HG03457 (cell line): ENCODE measurements around the gene CREM.

ENCODE experiments used
- ATAC-seq: cut with Tn5 transposase; IDR thresholded peaks from one replicate; pipeline ENCODE4 v1.9.1; 2021; ENCODE audit warnings: moderate number of reproducible peaks; ENCODE audit not compliant: unreplicated experiment

The CREM gene

DNA sequence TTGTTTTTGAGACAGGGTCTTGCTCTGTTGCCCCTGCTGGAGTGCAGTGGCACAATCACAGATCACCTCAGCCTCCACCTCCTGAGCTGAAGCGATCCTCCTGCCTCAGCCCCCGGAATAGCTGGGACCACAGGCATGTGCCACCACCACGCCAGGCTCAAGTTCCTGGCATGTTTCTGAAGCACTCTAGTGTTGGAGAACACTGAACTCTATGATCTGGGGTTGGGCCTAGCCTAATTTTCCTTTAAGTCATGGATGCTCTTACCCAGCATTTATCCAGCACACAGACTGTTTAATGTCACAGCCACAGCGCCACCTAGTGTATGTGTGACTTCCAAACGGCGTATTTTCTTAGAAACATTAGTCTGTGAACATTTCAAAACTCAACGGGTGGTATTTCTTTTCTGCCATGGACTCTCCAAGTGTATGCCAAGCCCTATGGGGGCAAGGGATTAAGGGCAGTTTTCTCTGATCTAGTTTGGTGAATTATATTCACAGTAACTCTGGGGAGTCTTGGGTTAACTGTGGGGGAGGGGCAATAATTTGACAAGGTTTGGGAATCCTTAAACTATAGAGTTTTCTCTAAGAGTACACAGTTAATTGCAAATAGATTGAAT, 91.8 kb downstream of the CREM start:
- no peak for ATAC-seq

DNA sequence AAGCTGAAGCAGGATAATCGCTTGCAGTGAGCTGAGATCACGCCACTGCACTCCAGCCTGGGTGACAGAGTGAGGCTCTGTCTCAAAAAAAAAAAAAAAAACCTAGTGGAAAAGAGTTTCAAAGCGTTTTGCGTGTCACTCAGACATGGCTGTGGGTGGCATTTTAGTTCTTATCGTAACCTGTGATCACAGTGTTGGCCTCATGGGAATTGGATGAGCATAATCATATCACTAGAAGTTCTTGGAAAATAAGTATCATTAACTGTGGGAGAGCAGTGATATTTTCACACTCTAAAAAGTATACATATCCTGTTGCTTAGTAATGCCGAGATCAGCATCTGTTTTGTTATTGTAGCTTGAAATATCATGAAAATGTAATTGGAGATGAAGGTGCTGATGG, 92.6 kb downstream of the CREM start:
- ATAC-seq: no peak

DNA sequence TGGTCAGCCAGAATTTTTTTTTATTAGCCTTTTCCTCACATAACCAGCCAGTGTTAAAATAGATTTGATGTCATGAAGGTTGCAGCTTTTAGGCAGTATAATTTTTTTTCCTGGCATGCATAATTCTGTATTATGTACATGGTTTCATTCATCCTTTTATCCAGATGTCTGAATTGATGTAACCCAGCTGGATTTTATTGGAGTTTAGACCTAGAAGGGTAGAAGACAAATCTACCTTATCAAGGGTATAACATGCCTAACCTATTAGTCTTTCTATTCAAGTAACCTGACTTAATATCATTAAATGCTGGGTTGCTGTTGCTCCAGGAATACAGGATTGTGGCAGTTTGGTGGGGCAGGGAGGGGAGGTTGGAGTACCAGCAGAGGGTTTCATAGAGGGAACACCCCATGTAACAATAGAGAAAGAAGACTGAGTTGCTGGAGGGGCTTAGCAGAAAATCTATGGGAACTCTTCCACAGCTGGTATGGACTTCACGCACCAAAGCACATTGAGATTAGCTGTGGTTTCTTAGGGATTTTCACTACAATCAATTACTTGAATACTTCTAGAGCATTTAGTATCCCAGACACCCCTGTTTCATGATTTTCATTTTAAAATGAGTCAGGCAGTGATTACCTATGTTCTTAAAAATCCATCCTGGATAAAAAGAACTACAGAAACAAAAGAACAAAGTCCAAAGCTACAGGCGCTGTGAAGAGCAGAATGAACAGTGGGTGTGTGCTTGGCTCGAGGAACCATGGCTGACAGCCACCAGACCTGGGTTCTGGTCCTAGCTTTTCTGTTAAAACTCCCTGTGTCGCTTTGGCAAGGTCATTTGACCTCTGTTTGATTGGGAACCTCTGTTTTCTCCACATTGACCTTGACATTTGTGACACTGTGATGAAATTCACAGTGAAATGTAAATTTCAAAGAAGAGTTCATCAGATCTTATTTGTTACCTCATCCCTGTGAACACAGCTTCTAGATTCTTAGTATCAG, 93.5 kb downstream of the CREM start:
- no peak for ATAC-seq

DNA sequence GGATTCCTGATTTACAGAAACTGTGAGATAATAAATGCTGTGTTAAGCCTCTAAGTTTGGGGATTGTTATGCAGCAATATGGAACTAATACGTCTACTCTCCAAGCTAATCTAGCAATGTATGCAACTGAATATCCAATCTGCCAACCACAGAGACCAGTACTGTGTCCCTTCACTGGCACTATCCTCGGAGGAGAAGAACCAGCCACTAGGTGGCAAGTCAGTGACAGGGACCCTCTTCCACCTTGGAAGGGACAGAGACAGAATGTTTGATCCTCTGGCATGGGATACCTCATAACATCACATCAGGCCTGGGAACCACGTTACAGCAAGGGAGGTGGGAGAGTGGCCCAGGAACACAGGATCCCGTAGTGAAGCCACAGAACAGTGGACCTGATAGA, 96.4 kb downstream of the CREM start:
- no peak for ATAC-seq

DNA sequence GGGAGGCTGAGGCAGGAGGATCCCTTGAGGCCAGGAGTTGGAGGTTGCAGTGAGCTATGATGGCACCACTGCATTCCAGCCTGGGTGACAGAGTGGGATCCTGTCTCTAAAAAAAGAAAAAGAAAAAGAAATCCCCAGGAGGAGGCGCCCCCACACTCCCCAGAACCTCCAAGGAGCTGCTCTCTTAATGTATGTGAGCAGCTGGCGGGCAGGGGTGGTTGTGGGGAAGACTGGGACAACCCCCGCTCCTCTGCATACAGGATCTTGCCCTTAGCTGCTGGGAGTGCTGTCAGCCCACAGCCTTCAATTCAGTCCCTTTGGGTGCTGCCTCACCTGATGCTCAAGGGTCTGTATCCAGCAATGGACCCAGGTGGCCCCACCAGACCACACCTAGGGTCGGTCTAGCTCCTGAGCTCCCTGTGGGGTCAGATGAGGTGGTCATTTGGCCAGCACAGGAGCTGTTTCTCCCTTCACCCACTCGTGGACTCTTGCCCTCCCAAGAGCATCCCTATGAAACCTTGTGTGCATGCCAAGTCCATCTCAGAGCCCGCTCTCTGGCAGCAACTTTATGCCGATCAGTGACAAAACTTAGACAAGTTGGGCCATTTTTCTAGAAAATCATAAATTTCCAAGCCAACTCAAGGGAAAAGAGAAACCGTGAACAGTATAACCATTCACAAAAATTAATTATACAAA, 97.5 kb downstream of the CREM start:
- no peak for ATAC-seq

DNA sequence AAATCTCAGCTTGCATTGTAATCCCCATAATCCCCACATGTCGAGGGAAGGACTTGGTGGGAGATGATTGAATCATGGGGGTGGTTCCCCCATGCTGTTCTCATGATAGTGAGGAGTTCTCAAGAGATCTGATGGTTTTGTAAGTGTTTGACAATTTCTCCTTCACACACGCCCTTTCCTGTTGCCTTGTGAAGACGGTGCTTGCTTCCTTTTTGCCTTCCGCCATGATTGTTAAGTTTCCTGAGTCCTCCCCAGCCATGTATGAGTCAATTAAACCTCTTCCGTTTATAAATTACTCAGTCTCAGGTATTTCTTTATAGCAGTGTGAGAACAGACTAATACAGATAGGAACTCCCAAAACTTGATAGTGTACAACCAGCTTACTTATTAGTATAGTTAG, 98.6 kb downstream of the CREM start:
- no peak for ATAC-seq

DNA sequence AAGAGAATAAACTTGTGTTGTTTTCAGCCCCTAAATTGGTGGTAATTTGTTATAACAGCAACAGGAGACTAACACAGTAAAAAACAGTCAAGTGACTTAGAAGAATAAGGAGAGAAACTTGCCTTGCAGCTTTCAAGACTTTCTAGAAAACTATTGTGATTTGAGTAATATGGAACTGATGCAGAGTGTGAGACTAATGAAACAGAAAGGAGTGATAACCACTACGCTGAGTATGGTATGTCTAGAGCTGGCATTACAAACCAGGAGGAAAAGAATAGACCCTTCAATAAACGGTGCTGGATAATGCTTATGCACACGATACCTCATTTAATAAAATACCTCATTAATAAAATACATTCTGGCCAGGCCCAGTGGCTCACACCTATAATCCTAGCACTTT, 99.9 kb downstream of the CREM start:
- ATAC-seq: no peak

DNA sequence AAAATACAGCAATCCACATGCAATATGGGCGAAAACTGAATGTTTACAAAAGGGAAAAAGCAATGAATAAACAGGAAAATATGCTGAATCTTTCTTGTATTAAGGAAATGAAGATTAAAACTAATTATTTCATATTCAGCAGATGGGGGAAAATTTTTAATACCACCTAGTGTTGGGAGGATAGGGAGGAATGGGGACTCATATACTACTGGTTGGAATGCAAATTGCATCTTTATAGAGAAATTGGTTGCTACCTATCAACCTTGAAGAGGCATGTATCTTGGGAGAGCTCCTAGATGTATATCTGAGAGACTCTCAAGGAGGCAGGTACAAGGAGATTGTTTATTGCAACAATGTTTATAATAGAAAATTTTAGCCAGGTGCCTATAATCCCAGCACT, 101.4 kb downstream of the CREM start:
- no peak for ATAC-seq

DNA sequence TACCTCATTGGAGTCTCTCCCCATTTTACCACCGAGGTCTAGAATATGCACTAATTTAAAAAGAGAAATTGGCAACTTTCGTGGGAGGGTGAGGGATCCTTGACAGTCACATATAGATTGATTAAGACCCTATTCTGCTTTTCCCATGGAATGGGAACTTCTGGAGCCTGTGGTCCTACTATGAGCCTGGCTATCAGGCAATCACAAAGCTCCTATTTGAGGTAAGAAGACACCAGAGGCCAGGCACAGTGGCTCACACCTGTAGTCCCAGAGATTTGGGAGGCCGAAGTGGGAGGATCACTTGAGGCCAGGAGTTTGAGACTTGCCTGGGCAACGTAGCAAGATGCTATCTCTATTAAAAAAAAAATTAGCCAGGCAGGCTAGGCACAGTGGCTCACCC, 105.0 kb downstream of the CREM start:
- no peak for ATAC-seq

DNA sequence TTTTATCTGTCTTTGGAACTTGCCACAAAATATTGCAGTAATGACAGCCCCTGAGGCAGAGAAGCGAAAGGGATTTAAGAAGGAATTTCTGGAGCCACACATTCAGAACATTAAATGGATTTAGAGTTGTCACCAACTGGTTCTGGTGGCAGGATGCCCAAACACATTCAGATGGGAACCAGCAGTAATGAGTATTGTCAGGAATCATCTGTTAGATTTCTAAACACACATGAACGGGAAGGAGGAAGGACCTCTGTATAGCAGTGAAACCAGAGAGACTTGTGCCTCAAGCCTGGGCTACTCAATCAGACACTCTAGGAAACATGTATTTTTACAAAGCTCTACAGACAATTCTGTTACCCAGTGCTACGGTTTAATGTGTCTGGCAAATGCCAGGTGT, 105.9 kb downstream of the CREM start:
- ATAC-seq: no peak

DNA sequence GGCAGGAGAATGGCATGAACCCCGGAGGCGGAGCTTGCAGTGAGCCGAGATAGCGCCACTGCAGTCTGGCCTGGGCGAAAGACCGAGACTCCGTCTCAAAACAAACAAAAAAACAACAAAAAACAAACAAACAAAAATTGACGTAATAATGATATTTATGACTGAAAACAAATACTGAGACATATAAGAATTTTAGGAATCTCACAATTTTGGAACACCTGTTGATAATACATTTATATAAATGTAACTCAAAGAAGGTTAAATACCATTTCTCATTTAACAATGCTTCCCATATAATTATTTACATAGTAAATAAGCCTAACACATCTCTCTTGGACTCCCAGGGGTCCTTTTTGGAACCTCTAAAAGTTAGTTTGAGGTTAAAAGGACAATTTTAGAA, 107.4 kb downstream of the CREM start:
- no peak for ATAC-seq

DNA sequence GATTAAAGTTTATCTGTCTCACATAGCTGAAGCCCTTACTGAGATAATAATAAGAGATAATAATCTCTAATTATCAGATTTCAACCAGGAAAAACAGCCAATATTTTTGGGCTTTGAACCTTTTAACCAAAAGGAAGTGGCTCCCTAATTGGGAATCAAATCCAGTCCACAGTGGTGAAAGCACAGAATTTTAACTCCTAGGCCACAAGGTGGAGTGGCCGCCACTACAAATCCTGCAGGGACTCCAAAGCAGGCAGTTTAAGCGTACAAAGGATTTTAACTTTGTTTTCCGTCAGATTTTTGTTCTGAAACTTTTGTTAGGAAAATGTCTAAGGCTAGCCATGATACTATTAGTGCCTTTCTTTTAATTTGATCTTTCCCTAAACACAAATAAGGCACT, 110.1 kb downstream of the CREM start:
- no peak for ATAC-seq

DNA sequence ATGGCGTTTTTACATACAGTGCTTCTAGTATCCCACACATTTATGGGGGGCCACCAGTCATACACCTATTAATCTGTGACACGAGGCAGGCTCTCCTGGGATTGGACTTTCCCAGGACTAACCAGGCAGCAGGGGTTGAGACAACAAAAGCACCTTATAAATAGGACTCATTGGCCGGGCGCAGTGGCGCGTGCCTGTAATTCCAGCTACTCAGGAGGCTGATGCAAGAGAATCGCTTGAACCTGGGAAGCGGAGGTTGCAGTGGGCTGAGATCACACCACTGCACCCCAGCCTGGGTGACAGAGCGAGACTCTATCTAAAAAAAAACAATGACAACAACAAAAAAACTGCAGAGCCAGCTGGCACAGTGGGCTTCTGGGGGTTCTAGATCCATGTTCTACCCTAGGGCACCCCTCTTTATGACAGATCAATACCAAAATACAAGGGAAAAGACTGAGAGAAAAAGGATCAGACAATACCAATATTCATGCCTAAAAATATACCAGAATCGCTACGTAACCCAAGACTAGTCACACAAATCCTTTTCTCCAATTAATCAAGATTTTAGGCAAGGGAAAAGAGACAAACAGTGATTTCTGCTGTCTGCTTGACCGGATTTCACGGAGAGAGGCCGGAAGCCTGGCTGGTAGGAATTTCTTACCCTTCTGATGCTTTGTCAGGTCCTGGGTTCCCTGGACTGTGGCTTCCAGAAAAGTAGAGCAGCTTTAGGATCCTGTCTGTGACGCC, 111.3 kb downstream of the CREM start:
- no peak for ATAC-seq

DNA sequence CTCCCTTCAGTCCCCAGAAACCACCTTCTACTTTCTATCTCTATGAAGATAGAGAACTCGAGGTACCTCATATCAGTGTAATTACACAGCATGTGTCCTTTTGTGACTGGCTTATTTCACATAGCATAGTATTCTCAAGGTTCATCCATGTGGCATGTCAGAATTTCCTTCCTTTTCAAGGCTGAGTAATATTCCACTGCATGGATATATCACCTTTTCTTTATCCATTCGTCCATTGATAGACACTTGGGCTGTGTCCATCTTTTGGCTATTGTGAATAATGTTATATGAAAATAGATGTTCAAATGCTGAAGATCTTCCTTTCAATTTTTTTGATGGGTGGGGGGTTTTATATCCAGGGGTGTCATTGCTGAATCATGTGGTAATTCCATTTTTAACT, 117.9 kb downstream of the CREM start:
- ATAC-seq: no peak

DNA sequence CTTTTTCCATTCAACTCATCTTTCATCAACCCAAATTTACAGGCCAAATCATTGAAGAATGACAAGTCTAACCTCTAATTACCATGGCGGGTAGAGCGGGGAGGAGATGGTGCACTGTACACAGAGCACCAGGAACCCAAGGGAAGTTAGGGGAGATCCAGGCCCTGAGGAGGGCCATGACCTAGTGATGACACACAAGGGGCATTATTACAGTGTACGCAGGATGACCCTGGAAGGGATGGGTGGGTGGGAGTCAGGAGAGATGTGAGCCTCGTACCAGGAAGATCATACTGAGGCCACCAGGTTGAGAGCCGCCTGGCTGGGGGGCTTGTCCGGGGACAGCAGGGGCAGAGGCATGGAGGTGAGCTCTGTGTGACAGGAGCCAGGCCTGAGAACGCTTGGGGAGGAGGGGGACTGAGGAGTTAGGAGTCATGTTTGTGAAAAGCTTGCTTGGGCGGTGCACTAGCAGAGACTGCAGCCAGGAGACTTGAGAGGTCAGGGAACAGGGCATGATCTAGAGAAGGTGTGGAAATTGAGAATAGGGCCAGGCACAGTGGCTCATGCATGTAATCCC, 120.2 kb downstream of the CREM start:
- no peak for ATAC-seq

DNA sequence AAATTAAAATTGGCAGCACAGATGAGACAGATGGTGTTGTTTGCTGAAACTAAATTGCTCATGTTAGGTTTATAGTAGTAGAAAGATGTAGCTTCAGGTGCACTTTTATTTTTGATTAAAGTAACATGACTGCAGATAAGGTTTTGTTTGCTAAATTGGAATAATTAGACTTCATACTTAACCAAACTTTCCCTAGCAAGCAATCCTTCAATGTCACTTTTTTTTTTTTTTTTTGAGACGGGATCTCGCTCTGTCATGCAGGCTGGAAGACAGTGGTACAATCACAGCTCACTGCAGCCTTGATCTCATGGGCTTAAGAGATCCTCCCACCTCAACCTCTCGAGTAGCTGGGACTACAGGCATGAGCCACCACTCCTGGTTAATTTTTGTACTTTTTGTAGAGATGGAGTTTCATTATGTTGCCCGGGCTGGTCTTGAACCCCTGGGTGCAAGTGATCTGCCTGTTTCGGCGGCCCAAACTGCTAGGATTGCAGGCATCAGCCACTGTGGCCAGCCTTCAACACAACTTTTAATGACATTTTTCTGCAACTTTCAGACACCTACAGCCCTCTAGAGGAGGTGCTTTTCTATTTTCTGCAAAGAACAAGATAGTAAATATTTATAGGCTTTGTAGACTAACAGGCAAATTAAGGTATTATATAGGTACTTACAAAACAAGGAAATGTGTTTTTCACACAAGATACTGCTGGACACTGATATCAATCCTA, 124.9 kb downstream of the CREM start:
- no peak for ATAC-seq

DNA sequence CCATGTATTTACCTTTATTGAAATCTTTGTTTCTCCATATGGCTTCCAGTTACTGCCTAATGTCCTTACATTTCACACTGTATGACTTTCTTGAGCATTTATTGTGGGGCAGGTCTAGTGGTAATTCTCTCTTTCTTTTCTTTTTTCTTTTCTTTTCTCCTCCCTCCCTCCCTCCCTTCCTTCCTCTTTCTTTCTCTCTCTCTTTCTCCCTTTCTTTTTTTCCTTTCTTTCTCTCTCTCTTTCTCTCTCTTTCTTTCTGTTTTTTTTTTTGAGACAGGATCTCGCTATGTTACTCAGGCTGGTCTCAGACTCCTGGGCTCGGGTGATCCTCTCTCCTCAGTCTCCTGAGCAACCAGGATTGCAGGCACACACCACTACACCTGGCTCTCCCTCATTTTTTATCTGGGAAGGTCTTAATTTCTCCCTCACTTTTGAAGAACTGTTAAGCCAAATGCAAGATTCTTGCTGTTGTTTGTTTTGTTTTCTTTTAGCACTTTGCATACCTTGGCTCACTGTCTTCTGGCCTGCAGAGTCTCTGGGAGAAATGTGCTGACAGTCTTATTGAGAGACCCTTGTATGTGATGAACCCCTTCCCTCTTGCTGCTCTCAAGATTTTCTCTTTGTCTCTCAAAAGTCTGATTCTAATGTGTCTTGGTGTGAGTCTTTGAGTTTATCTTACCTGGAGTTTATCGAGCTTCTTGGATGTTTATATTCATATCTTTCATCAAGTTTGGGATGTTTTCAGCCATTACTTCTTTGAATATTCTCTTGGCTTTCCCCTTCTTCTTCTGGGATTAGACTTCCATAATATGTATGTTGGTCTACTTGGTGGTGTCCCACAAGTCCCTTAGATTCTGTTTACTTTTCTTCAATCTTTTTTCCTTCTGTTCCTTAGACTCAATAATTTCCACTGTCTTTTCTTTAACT, 130.7 kb downstream of the CREM start:
- no peak for ATAC-seq

DNA sequence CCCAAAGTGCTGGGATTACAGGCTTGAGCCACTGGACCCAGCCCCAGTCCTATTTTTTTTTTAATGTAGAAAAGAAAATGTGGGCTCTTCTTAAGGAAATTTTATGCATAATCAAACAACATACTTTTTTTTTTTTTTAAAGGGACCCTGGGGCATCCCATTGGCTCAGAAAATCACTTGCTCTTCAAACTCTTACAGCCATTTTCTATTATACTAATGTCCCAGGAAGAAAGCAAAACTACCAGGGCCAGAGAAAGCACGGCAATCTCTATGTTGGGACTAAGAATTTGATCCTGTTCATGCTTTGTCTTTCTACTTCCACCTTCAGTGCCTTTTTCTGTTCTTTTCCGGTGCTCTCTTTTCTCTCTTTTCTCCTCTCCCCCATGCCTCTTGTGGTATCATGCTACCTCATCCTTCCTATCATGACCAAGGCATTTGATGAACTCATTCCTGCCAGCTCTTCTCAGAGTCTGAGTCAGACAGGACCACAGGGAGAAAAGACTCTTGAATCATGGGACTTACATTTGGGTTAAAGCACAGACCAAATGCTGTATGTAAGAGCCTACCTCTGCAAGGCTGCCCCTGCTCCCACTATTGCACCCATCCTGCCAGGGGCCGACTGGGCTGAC, 133.2 kb downstream of the CREM start:
- no peak for ATAC-seq

DNA sequence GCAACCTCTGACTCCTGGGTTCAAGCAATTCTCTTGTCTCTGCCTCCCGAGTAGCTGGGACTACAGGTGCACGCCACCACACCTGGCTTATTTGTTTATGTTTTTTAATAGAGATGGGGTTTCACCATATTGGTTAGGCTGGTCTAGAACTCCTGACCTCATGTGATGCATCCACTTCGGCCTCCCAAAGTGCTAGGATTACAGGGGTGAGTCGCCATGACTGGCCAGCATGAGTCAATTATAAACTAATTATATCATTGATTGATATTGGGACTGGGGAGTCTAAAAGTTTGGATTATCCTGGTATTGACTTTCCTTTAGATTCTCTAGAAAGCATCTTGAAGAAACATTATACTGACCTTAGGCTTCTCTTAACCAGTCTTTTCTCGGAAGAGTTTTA, 135.8 kb downstream of the CREM start:
- no peak for ATAC-seq
